WTC11 (cell line): ENCODE results near the gene CCDC116.
"Not testable (repeated sequence)": the region's sequence is repeated elsewhere in the genome, so short reads cannot be mapped to it uniquely, and the experiment has no call there.

Source experiments
- CTCF ChIP-seq: fragments of 200-600 bp; IDR thresholded peaks from 2 replicates; pipeline ENCODE4 v1.8.0; 2022; ENCODE audit warnings: antibody characterized with exemption
- E2F5 ChIP-seq: sonication (generic); formaldehyde crosslinking; IDR thresholded peaks from 2 replicates; pipeline ENCODE4 v1.8.1; 2022; ENCODE audit warnings: mild to moderate bottlenecking, moderate library complexity, missing genetic modification reagents
- MXD4 ChIP-seq: fragments of 250-450 bp; sonication (Bioruptor Pico); IDR thresholded peaks from 2 replicates; pipeline ENCODE4 v1.8.0; 2021; ENCODE audit warnings: mild to moderate bottlenecking, moderate library complexity, borderline replicate concordance
- NR3C1 ChIP-seq: sonication (generic); formaldehyde crosslinking; conservative IDR thresholded peaks from 2 replicates; pipeline ENCODE4 v1.8.1; 2023; ENCODE audit warnings: low read depth, mild to moderate bottlenecking, missing genetic modification reagents

GRCh38 chr22:21609556-21610157 is 22.9 kb upstream of the CCDC116 start:
- not testable (repeated sequence) for TF ChIP-seq CTCF; NR3C1 (CRISPR knock-in tag); E2F5 (CRISPR knock-in tag); MXD4 (CRISPR knock-in tag)
